Islet precursor cell (in vitro differentiated cells): ENCODE data around the gene BRMS1L.
"Not testable (repeated sequence)": the region's sequence is repeated elsewhere in the genome, so short reads cannot be mapped to it uniquely, and the experiment has no call there.

Experiments
- DNase-seq: peaks from one replicate; pipeline ENCODE4 v3.0.0-alpha.2; 2018

The BRMS1L gene

GRCh38 chr14:35821564-35822411 is 4.3 kb upstream of the BRMS1L start:
- no peak for DNase-seq

GRCh38 chr14:35822501-35822900 is 3.6 kb upstream of the BRMS1L start:
- DNase-seq: no peak

GRCh38 chr14:35824446-35825165 is 1.5 kb upstream of the BRMS1L start:
- not testable (repeated sequence) for DNase-seq

- no peak for DNase-seq
Observed at GRCh38 chr14:35825968-35826217, 245 bp upstream of the BRMS1L start.

GRCh38 chr14:35826952-35827416 is 846 bp downstream of the BRMS1L start:
- no peak for DNase-seq

GRCh38 chr14:35827678-35828472 is 1.7 kb downstream of the BRMS1L start:
- no peak for DNase-seq

- DNase-seq: no peak
Observed at GRCh38 chr14:35829449-35829848, 3.3 kb downstream of the BRMS1L start.

GRCh38 chr14:35835208-35835982 is 9.3 kb downstream of the BRMS1L start:
- no peak for DNase-seq

GRCh38 chr14:35841704-35842103 is 15.6 kb downstream of the BRMS1L start:
- DNase-seq: not testable (repeated sequence)

- not testable (repeated sequence) for DNase-seq
Observed at GRCh38 chr14:35842245-35842644, 16.1 kb downstream of the BRMS1L start.

GRCh38 chr14:35844494-35844893 is 18.4 kb downstream of the BRMS1L start:
- no peak for DNase-seq

- no peak for DNase-seq
Observed at GRCh38 chr14:35847636-35848035, 21.5 kb downstream of the BRMS1L start.

GRCh38 chr14:35849122-35849521 is 23.0 kb downstream of the BRMS1L start:
- DNase-seq: no peak

- no peak for DNase-seq
Observed at GRCh38 chr14:35851823-35852222, 25.7 kb downstream of the BRMS1L start.

- DNase-seq: no peak
Observed at GRCh38 chr14:35853225-35853624, 27.1 kb downstream of the BRMS1L start.

GRCh38 chr14:35854696-35855270 is 28.6 kb downstream of the BRMS1L start:
- DNase-seq: no peak

- DNase-seq: no peak
Observed at GRCh38 chr14:35855876-35856481, 29.8 kb downstream of the BRMS1L start.

- peak; percentile 62 for DNase-seq
Observed at GRCh38 chr14:35858521-35859209, 32.5 kb downstream of the BRMS1L start.

GRCh38 chr14:35861204-35861868 is 35.2 kb downstream of the BRMS1L start:
- no peak for DNase-seq

- no peak for DNase-seq
Observed at GRCh38 chr14:35865611-35866324, 39.6 kb downstream of the BRMS1L start.
